PC-3 (cell line): ENCODE data around the gene PPIA.

Experiments used
- EZH2phosphoT487 ChIP-seq: fragments of 300-600 bp; sonication (generic); IDR thresholded peaks from 2 replicates; pipeline ENCODE4 v1.6.1; 2018; ENCODE audit warnings: mild to moderate bottlenecking, antibody characterized with exemption, low read length, borderline replicate concordance
- TF ChIP-seq, protein P1 (sequence below): fragments of 300-600 bp; sonication (generic); conservative IDR thresholded peaks from 2 replicates; pipeline ENCODE4 v1.5.1; 2017; ENCODE audit warnings: antibody characterized with exemption, low read depth, mild to moderate bottlenecking, low read length

DNA sequence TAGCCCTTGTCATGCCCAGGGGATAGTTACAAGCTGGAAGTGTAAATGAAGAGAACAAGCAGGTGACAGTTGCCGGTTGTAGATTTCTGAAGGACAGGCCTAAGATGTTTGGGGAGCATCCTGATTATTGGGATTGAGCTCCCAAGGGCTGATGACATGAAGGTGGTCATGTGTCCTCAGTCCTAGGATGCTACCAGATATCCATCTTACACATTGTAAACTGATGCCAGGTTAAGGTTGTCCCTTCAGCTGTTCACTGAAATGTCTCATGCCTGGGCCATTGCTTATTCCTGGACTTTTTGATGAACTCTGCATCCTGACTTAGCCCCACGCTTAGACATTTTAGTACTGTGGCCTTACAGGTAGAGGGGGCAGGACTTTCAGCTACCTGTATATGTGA lies 46.5 kb upstream of the PPIA start:
- TF ChIP-seq, protein P1, sequence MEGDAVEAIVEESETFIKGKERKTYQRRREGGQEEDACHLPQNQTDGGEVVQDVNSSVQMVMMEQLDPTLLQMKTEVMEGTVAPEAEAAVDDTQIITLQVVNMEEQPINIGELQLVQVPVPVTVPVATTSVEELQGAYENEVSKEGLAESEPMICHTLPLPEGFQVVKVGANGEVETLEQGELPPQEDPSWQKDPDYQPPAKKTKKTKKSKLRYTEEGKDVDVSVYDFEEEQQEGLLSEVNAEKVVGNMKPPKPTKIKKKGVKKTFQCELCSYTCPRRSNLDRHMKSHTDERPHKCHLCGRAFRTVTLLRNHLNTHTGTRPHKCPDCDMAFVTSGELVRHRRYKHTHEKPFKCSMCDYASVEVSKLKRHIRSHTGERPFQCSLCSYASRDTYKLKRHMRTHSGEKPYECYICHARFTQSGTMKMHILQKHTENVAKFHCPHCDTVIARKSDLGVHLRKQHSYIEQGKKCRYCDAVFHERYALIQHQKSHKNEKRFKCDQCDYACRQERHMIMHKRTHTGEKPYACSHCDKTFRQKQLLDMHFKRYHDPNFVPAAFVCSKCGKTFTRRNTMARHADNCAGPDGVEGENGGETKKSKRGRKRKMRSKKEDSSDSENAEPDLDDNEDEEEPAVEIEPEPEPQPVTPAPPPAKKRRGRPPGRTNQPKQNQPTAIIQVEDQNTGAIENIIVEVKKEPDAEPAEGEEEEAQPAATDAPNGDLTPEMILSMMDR = no peak
- TF ChIP-seq EZH2phosphoT487 = no peak
